Measurements from ENCODE around the gene CDK11B.

The CDK11B gene

DNA sequence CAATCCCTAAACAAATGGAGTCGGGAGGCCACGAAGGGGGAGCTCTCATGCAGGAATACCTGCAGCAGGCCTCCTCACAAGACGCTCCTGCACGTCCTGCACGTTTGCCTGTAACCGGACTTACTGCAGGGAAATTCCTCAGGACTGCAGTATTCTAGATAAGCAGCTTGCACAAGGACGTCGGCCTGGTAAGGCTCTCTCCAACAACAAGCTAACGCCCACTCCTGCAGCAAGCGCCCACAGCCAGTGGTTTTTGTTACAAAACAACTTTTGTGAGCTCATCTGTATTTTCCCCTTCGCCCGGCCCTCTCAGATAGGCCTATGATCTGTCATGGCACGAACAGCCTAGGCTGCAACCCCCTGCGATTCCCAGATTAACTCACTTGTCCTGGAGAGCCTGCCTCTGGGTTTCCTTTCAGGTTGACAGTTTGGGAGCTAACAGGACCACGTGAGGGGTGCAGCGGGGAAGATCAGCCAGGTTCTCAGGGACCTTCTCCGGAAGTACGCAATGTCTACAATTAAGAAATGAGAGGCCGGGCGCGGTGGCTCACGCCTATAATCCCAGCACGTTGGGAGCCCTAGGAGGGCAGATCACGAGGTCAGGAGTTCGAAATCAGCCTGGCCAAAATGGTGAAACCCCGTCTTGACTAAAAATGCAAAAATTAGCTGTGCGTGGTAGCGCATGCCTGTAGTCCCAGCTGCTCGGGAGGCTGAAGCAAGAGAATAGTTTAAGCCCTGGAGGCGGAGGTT is 44.4 kb downstream of the CDK11B start:
- peak; percentile 69 for DNase-seq

GRCh38 chr1:1613509-1614082 is 45.2 kb downstream of the CDK11B start:
- no peak for DNase-seq

DNA sequence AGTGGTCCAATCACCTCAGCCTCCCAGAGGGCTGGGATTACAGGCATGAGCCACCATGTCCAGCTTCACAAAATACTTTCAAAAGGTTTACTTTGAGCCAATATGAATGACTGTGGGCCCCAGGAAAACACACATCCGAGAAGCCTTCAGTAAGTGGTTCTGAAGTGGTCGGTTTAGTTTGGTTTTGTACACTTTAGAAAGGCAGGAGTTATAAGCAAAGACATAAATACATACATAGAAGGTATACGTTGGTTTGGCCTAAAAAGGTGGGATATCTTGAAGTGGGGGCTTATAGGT is 46.8 kb downstream of the CDK11B start:
- DNase-seq = no peak

DNA sequence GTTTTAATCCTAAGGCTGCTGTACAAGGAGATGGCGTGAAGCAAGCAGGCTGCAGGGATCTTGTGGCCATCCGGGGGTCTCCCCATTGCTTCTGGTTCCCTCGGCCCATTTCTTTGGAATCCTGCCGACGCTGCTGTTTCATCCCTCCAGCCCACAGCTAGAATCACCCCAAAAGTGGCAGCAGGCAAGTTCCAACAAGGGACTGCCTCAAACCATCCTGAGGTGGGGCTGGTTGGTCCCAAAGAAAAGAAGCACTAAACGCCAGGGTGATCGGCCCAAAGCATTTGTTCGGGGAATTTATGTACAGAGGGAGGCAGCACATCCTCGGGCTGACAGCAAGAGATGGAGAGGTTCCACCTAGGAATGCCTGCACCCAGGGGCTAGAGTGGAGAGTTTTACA is 48.0 kb downstream of the CDK11B start:
- no peak for DNase-seq

DNA sequence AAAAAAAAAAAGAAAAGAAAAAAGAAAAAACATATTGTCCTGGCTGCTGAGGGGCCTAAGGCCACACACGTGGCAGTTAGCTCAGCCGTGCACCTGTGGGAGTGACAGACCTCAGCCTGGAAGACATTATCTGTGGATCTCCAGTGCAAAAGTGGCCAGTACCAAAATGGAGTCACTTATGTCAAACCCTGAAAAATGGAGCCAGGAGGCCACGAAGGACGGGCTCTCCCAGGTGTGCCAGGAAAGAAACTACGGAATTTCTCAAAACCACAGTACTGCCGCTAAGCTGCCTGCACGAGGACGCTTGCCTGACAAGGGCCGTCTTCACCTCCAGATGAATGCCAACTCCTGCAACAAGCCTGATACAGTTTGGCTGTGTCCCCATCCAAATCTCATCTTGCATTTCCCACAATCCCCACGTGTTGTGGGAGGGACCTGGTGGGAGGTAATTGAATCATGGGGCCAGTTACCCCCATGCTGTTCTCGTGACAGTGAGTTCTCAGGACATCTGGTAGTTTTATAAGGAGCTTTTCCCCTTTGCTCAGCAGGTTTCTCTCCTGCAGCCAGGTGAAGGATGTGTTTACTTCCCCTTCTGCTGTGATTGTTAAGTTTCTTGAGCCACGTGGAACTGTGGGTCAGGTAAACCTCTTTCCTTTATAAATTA is 48.9 kb downstream of the CDK11B start:
- no peak for DNase-seq

- no peak for DNase-seq
Measured at GRCh38 chr1:1606232-1606631, 52.6 kb downstream of the CDK11B start.

GRCh38 chr1:1605724-1606123 is 53.1 kb downstream of the CDK11B start:
- no peak for DNase-seq

GRCh38 chr1:1605034-1605591 is 53.7 kb downstream of the CDK11B start:
- no peak for DNase-seq

DNA sequence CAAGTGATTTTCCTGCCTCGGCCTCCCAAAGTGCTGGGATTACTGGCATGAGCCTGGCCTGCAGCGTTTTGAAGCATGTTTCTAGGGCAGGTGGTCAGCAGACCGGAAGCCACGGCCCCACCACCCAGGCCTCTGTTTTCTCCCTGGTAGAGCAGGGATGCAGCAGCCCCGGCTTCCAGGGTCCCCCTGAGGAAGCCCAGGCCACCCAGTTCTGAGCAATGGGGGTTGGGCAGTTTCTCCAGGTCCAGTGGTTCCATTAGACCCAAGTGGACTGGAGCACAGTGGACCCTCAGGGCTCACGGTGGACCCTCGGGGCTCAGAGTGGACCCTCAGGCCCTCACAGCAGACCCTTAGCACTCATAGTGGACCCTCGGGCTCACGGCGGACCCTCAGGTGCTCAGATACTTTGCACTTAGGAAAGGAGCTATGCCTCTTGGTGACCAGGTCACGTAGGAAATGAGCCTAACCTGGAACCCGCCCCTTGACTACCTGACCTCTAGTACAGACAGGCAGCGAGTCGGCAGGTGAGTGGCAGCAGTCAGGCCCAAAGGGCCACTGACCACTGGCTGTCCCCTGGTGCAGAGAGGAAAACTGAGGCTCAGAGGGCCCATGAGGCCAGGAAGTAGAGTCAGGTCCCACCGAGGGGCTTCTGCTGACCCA is 54.3 kb downstream of the CDK11B start:
- no peak for DNase-seq

DNA sequence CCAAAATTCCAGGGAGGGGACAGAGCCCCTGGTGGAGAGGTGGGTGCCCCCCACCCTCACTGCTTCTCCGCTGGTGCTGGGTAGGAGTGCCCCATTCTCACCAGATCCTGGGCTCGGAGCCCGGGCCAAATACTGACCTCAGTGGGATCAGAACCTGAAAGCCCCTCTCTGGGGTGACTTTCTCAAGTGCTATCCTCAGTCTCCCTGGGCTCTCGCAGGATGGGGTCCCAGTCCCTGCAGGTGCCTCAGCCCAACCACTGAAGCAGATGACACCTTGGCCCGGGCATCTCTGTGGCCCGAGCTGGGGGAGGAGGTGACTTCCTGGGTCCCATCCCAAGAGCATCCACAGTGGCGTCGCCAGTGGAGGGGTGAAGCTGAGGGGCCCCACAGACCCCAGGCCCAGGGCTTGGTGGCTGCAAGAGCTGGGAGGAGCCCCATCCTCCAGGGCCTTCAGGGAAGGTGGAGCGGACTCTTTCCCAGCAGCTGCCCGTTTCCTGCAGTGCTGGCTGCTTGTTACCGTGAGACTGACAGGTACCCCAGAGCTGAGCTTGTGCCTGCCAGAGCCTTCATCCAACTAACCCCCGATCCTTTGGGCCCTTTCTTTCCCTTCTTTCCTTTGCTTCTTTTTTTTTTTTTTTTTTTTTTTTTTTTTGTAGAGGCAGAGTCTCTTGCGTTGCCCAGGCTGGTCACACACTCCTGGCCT is 55.0 kb downstream of the CDK11B start:
- DNase-seq = no peak

GRCh38 chr1:1602968-1603506 is 55.8 kb downstream of the CDK11B start:
- DNase-seq = no peak

DNA sequence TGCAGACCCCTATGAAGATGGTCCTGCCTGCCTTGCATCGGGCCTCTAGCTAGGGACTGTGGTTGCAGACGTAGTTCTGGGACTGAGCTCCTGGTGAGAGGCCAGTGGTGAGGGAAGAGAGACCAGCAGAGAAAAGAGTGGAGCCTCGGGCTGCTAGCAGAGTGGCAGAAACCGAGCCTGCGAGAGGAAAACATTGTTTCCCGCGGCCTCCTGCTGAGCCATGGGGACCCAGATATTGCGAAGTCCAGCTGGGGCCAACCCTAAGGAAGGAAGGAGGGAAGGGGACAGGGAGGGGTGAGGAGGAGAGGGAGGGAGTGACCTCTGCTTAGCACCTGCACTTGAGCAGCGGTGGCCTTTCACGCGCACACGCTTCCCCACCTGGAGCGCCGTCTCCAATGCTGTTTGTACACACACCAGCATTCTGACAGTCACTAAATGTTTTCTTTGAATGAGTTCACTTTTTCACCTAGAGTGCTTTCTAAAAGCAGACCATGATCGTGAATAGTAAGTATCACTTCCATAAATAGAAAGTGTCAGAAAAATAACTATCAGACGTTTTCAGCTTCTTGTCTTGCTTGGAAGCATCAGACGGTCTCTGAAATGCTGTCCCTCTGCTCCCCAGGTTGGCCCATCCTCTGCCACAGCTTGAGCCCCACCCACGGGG is 56.4 kb downstream of the CDK11B start:
- DNase-seq = no peak

DNA sequence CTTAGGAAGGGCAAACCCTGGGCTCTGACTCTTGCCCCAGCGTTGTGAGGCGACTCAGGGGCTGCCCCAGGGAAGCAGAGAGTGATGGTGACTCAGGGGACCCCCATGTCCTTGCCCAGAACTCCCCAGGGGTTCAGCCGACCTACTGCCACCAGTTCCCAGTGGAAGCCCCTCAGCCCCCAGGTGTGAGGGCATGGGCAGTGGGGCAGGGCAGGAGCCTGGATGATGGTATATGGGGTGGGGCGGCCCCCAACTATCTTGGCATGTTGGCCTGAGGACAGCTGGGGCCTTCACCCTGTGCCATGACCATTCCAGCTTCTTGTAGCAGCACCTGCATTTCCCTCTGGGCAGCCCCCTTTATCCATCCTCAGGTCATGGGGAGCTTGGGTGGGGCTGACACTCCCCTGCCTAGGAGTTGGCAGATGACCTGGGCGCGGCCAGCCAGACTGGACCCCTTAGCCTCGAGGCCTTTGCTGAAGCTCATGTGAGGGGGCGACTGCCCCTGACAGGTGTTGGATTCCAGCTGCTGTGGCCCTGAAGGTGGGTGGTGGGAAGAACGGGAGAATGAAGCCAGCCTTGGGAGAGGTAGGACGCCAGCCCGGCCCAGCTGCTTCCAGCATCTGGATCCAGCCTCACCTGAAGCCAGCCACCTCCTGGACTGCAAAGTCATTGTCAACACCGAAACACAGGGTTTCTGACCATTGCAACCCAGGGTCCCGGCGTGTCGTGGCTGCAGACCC is 57.1 kb downstream of the CDK11B start:
- DNase-seq = no peak

DNA sequence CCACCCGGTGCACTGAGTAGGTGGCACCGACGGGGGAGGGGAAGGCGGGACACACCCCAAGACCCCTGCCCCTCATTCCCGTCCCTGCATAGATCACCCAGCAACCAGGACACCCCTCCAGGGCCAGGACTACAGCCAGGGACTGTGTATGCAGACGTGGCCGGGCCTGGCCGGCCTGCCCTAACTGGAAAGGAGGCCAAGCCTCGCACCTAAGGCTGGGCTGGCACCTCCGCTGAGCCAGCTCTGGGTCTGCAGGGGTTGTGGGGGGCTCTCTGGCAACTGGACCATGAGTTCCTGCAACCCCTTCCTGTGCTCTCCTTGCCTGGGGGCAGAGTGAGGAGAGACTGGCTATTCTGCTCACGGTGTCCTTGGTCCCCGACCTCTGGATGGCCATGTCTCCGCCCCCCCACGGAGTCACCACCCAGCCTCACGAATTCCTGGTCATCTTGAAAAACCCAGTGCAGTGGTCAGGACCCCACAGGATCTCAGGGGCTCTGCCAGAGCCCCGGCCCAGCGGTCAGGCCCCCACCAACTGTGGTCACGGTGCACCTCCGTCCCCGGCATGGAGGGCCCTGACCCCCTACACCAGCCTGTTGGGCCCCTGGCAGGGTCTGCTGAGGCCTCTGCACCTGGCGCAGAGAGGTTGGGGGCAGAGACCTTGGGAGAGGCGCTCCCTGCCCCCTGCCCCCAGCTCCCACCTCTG is 57.8 kb downstream of the CDK11B start:
- no peak for DNase-seq

DNA sequence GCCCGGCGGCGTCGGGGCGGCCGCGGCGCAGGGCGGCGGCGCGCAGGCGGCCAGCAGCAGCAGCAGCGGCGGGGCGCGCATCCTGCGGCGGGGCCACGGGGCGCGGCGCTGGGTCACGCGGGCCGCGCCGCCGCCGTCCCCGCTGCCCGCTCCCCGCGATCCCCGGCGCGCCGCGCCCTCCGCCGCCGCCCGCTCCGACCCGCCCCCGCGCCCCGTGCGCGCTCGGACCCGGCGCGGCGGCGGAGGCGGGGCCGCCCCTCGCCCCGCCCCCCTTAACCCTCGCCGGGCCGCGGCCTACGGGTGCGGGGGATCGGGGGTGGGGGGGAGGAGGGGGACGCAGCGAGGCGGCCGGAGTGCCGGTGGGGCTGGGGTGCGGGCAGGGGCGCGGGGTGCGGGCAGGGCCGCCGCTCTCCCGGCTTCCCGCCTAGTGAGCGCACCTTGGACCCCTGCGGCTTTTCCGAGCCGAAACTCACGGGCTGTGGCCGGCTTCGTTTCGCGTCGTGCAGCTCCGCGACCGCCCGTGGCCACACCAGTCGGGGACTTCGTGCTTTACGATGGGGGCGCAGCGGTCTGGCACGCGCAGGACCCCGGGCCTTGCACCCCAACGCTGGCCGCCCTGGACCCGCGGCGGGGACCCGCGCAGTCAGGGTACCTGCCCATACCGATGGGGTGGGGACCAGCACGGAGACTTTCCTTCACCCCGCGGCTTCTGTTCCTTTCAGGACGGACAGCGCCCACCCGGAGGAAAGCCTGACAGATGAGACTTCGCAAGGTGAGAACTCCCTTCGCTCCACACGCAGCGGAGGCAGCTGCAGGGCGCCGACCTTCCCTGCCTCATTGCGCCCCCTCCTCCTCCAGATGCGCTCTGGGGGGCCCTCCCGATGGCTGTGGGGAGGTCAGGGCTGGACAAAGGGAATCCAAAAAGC is 58.6 kb downstream of the CDK11B start, which contains the start of gene FNDC10:
TSS of gene FNDC10 (minus strand) at position 201 of the 926 bp plus-strand sequence. CDS start at position 81, 120 bp downstream.
- DNase-seq = no peak

DNA sequence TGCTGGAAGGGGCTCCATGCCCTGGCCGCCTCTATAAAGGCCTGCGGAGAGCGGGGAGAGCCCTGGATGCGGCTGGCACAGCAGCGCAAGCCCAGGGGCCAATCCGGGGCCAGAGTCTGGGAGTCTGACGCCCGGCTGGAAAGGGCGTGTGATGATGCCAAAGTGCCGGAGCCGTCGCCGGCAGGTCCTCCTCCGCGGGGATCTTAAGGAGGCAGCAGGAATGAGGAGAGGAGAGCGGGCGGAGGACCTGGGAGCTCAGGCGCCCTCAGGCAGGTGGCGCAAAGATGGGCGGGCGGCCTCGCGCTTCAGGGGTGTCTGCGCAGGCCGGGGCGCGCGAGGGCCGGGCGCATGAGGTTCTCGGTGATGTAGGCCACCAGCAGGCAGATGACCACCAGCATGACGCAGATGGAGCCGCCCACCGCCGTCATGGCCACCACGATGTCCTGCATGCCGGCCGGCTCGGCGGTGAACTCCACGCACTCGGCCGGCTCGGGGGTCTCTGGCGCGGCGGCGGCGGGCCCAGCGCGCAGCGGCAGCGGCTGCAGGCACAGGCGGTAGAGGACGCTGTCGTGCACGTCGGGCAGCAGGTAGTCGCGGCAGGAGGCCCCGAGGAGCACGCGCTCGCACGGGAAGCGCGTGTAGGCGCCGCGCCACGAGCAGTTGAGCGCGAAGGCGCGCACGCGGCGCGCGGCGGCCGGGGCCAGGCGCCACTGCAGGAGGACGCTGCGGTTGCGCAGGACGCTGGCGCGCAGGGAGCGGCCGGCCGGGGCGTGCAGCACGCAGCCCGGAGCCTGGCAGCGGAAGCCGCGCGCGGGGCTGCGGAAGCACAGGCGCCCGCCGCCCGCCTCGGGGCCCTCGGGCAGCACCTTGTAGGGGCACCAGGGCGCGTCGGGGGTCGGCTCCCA is 59.5 kb downstream of the CDK11B start:
- DNase-seq = no peak

DNA sequence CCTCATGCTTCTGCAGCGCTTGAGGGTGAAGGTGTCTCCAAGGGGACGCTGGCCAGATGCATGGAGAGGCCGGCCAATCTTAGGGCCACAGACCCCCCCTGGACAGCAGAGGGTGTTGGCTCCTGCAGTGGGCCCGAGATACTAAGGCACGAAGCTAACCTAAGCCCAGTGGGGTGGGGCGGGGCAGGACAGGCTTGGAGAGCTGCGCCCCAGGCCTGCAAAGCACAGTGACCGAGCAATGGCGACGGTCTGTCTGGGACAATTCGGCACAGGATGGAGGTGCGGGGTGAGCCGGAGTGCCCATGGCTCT is 60.1 kb downstream of the CDK11B start:
- DNase-seq = no peak

GRCh38 chr1:1598051-1598719 is 60.6 kb downstream of the CDK11B start:
- DNase-seq = no peak
